HG03139 (cell line): ENCODE data around the gene TGIF2LX.
"Not testable (repeated sequence)": the region's sequence is repeated elsewhere in the genome, so short reads cannot be mapped to it uniquely, and the experiment has no call there.

ENCODE experiments used
- ATAC-seq: cut with Tn5 transposase; IDR thresholded peaks from one replicate; pipeline ENCODE4 v1.9.1; 2021; ENCODE audit not compliant: unreplicated experiment

TGIF2LX gene

DNA sequence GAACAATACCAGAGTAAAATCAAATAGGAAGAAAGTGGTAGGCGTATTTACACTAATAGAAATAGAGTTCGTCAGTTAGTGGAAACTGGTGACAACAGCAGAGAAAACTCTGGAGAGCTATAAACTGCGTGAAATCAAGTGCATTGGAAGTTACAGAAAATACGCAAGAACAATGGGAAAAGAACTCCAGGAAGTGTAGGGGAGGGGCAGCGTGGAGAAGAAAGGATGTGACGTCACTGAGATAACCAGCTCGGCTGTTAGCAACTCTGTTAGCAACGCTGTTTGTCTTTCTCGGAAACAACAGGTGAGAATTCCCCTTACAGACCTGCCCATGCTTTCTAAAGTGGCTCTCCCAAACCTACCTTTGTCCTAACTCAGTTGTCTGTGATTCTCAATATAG, at the start of gene TGIF2LX:
Gene TGIF2LX (plus strand): TSS at position 244 of the 400 bp plus-strand sequence. CDS start 178 bp downstream, outside the sequence.
- ATAC-seq: not testable (repeated sequence)

DNA sequence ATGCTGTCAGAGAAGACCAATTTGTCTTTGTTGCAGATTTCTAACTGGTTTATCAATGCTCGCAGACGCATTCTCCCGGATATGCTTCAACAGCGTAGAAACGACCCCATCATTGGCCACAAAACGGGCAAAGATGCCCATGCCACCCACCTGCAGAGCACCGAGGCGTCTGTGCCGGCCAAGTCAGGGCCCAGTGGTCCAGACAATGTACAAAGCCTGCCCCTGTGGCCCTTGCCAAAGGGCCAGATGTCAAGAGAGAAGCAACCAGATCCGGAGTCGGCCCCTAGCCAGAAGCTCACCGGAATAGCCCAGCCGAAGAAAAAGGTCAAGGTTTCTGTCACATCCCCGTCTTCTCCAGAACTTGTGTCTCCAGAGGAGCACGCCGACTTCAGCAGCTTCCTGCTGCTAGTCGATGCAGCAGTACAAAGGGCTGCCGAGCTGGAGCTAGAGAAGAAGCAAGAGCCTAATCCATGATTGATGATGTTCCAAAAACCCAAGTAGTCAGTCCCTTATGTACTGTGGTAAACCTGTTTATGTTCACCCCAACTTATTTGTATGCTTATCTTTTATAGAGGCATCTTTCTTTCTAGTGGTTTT, 728 bp downstream of the TGIF2LX start:
- ATAC-seq: not testable (repeated sequence)

DNA sequence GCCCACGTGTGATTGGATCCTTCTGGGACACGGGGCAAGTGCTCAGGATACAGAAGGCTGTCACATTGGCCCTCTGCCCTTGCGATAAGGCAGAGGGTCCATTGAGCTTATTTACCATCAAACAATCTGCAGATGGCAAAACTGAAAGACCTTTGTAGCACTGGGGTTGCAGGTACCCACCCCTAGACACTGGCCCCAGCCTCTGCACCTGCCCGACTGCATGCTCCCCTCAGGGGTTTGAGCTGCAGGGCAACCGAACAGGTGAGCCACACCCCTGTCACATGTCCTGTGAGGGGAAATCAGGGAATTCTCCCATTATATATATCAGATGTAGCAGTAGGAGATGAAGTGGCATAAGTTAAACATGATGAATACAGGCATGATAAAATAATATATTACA, 21.4 kb downstream of the TGIF2LX start:
- ATAC-seq: not testable (repeated sequence)

DNA sequence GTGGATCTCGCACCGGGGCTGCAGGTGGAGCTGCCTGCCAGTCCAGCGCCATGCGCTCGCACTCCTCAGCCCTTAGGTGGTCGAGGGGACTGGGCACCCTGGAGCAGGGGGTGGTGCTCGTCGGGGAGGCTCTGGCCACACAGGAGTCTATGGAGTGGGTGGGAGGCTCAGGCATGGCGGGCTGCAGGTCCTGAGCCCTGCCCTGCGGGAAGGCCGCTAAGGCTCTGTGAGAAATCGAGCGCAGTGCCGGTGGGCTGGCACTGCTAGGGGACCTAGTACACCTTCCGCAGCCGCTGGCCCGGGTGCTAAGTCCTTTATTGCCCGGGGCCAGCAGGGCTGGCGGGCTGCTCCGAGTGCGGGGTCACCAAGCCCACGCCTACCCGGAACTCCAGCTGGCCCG, 43.9 kb downstream of the TGIF2LX start:
- ATAC-seq: not testable (repeated sequence)
